Activated CD4-positive, alpha-beta T cell treated with anti-CD3 and anti-CD28 coated beads, Interleukin-10, Interleukin-2, amounts not matched to agents 100 ng/mL and 50 ng/mL, durations not matched to agents 16 hours and 8 hours (primary cell): ENCODE data around the gene POLR2E.
A peak's percentile ranks its signal among the peaks of the same experiment; 100 is the strongest.

Experiments used
- DNase-seq: peaks from one replicate; pipeline ENCODE4 v3.0.0-alpha.2; 2020

The POLR2E gene

GRCh38 chr19:1076046-1076386, 19.2 kb downstream of the POLR2E start:
- no peak for DNase-seq

GRCh38 chr19:1074544-1075283, 20.5 kb downstream of the POLR2E start:
- DNase-seq = peak; percentile 91

GRCh38 chr19:1073956-1074517, 21.1 kb downstream of the POLR2E start:
- no peak for DNase-seq

GRCh38 chr19:1073063-1073955, 21.9 kb downstream of the POLR2E start:
- DNase-seq = no peak

GRCh38 chr19:1072371-1073015, 22.7 kb downstream of the POLR2E start:
- DNase-seq = no peak

GRCh38 chr19:1070931-1071791, 24.0 kb downstream of the POLR2E start:
- no peak for DNase-seq

- DNase-seq = no peak
Measured at GRCh38 chr19:1070576-1070930, 24.6 kb downstream of the POLR2E start.

GRCh38 chr19:1069009-1069779, 26.0 kb downstream of the POLR2E start:
- peak; percentile 92 for DNase-seq

- peak; percentile 87 for DNase-seq
Measured at GRCh38 chr19:1068009-1069001, 26.9 kb downstream of the POLR2E start.

- no peak for DNase-seq
Measured at GRCh38 chr19:1067341-1067957, 27.7 kb downstream of the POLR2E start.

- DNase-seq = peak; percentile 91
Measured at GRCh38 chr19:1066748-1067340, 28.3 kb downstream of the POLR2E start, which contains the start of gene ARHGAP45. ARHGAP45 (plus strand) TSS chr19:1067167; CDS start chr19:1067406, 239 bp downstream.

- no peak for DNase-seq
Measured at GRCh38 chr19:1066251-1066747, 28.9 kb downstream of the POLR2E start.

- no peak for DNase-seq
Measured at GRCh38 chr19:1065606-1066109, 29.5 kb downstream of the POLR2E start.

- DNase-seq = peak; percentile 82
Measured at GRCh38 chr19:1064661-1065605, 30.2 kb downstream of the POLR2E start.

- DNase-seq = no peak
Measured at GRCh38 chr19:1063909-1064660, 31.1 kb downstream of the POLR2E start.

- peak; percentile 71 for DNase-seq
Measured at GRCh38 chr19:1063030-1063908, 31.9 kb downstream of the POLR2E start.
